GM12865 (cell line): ENCODE data around the gene SNRNP48.

Experiments used
- DNase-seq: peaks from one replicate; pipeline ENCODE4 v3.0.0; 2010; ENCODE audit warnings: low read depth
- H3K4me3 ChIP-seq: 2 replicates; pipeline ENCODE4 v1.5.1; 2011; ENCODE audit warnings: mild to moderate bottlenecking, low read depth, low read length, control low read depth
- TF ChIP-seq, protein P1 (sequence below): IDR thresholded peaks from 2 replicates; pipeline ENCODE4 v1.5.1; 2011; ENCODE audit warnings: low read length, control low read depth, low read depth, inconsistent platforms; ENCODE audit not compliant: insufficient read depth; ENCODE audit errors: missing control alignments

Gene SNRNP48

DNA sequence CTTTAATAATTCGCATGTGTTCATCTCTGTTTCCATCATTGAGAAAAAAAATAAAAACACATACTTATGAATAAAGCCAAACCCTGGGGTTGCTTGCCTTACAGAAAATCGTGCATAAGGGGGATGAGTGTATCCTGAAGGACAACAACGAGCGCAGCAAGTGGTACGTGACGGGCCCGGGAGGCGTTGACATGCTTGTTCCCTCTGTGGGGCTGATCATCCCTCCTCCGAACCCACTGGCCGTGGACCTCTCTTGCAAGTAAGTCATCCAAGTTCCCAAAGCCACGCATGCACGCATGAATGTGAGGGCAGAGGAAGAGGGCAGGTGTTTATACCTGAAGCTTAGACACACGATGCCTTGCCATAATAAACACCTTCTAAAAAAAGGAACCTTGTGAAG lies 20.9 kb upstream of the SNRNP48 start:
- TF ChIP-seq, protein P1, sequence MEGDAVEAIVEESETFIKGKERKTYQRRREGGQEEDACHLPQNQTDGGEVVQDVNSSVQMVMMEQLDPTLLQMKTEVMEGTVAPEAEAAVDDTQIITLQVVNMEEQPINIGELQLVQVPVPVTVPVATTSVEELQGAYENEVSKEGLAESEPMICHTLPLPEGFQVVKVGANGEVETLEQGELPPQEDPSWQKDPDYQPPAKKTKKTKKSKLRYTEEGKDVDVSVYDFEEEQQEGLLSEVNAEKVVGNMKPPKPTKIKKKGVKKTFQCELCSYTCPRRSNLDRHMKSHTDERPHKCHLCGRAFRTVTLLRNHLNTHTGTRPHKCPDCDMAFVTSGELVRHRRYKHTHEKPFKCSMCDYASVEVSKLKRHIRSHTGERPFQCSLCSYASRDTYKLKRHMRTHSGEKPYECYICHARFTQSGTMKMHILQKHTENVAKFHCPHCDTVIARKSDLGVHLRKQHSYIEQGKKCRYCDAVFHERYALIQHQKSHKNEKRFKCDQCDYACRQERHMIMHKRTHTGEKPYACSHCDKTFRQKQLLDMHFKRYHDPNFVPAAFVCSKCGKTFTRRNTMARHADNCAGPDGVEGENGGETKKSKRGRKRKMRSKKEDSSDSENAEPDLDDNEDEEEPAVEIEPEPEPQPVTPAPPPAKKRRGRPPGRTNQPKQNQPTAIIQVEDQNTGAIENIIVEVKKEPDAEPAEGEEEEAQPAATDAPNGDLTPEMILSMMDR = no peak
- no peak overlapping the region for H3K4me3 ChIP-seq
- no peak for DNase-seq

DNA sequence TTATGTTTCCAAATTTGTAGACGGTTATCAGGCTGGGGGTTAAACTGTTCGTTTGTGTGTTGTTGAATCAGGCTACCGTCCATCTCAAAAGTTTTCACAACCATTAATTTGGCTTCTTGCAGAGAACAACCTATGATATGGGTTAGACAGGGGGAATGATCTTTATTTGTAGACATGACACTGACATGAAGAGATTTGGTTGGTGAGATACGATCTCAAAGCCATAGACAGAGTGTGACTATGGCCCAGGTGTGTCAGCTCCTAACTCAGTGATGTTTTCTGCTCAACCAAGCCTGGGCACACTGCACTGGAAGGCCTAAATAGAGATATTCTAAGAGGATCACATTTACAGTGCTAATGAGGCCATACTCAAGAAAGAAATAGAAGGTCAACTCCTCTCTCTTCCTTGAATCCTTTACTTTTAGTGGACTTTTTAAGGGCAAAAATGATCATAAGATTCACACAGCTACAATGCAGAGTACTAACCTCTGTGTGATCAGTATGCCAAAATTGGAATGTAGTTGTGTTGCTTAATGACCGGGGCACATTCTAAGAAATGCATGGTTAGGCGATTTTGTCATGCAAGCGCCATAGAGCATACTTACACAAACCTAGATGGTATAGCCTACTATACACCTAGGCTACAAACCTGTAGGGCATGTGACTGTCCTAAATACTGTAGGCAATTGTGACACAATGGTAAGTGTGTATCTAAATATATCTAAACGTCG lies 17.6 kb upstream of the SNRNP48 start:
- TF ChIP-seq, protein P1 = no peak
- no peak overlapping the region for H3K4me3 ChIP-seq
- no peak for DNase-seq

DNA sequence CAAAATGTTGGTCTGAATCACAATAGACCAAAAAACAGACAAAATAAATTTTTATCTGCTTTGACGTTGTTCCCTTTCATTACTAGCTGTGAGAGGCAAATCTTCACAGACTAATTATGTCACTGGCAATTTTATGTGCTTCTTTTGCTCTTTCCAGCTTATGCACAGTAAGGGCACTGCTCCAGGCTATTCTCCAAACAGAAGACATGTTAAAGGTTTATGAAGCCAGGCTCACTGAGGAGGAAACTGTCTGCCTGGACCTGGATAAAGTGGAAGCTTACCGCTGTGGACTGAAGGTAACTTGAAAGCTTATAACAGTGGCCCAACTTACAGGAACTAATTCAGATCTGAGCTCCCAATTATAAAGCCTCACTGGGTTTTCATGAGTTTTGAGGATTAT lies 15.5 kb upstream of the SNRNP48 start:
- TF ChIP-seq, protein P1 = no peak
- DNase-seq = no peak

DNA sequence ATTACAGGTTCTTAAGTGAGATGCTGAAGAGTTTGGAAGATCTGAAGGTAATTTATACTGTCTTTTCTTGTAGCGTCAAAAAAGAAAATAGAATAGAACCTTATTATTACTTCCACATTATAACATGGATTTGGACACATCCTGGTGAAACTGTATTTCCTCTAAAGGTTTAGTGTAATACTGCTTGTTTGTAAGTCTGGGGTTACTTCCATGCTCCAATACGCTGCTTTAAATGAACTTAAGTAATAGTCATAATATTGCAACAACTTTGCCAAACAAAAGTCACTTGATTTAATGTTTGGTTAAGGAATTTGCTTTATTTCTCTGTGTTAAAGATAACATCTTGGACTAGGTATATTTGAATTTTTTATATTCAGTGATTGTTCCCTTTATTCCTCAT lies 11.5 kb upstream of the SNRNP48 start:
- TF ChIP-seq, protein P1 = no peak
- no peak for DNase-seq
- no peak overlapping the region for H3K4me3 ChIP-seq

More for the DNA sequence above, 15.5 kb upstream of the SNRNP48 start:
- H3K4me3 ChIP-seq = no peak overlapping the region

DNA sequence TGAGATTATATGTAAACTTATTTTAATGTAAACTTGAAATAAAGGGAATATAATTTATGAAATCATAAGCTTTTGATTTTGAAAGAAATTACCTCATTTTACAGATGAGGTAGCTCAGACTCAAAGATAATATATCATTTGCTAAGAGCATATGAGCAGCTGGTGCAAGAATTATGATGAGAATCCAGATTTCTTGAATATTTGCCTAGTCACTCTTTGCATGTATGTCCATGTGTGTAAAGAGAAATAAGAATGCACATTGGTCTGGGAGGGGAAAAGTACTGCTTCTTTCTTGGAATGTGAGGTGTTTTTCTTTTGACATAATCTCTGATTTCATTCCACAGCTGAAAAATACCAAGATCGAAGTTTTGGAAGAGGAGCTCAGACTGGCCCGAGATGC lies 11.1 kb upstream of the SNRNP48 start:
- no peak overlapping the region for H3K4me3 ChIP-seq
- no peak for DNase-seq
- TF ChIP-seq, protein P1 = no peak

DNA sequence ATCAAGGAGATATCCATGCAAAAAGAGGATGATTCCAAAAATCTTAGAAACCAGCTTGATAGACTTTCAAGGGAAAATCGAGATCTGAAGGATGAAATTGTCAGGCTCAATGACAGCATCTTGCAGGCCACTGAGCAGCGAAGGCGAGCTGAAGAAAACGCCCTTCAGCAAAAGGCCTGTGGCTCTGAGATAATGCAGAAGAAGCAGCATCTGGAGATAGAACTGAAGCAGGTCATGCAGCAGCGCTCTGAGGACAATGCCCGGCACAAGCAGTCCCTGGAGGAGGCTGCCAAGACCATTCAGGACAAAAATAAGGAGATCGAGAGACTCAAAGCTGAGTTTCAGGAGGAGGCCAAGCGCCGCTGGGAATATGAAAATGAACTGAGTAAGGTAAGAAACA lies 10.1 kb upstream of the SNRNP48 start:
- no peak overlapping the region for H3K4me3 ChIP-seq
- no peak for DNase-seq
- TF ChIP-seq, protein P1 = no peak

DNA sequence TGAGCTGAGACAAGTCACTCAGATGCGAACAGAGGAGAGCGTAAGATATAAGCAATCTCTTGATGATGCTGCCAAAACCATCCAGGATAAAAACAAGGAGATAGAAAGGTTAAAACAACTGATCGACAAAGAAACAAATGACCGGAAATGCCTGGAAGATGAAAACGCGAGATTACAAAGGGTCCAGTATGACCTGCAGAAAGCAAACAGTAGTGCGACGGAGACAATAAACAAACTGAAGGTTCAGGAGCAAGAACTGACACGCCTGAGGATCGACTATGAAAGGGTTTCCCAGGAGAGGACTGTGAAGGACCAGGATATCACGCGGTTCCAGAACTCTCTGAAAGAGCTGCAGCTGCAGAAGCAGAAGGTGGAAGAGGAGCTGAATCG lies 9.5 kb upstream of the SNRNP48 start:
- TF ChIP-seq, protein P1 = no peak
- H3K4me3 ChIP-seq = no peak overlapping the region
- no peak for DNase-seq
